ENCODE data around the gene PRKAG2.

The PRKAG2 gene

GRCh38 chr7:151630851-151631569 lies 245.9 kb downstream of the PRKAG2 start:
- DNase-seq: no peak

GRCh38 chr7:151630358-151630757 lies 246.6 kb downstream of the PRKAG2 start:
- no peak for DNase-seq

GRCh38 chr7:151629713-151630272 lies 247.1 kb downstream of the PRKAG2 start:
- no peak for DNase-seq

GRCh38 chr7:151628846-151629604 lies 247.9 kb downstream of the PRKAG2 start:
- DNase-seq: no peak

- peak; percentile 34 to 35 for DNase-seq
Observed at GRCh38 chr7:151626422-151627115, 250.3 kb downstream of the PRKAG2 start.

- DNase-seq: no peak
Observed at GRCh38 chr7:151625606-151626005, 251.3 kb downstream of the PRKAG2 start.

- DNase-seq: no peak
Observed at GRCh38 chr7:151624246-151624928, 252.5 kb downstream of the PRKAG2 start.

GRCh38 chr7:151623766-151624165 lies 253.1 kb downstream of the PRKAG2 start:
- DNase-seq: no peak

GRCh38 chr7:151621961-151622360 lies 255.0 kb downstream of the PRKAG2 start:
- no peak for DNase-seq

- no peak for DNase-seq
Observed at GRCh38 chr7:151616443-151617213, 260.3 kb downstream of the PRKAG2 start.

- DNase-seq: no peak
Observed at GRCh38 chr7:151615784-151616183, 261.1 kb downstream of the PRKAG2 start.

- no peak for DNase-seq
Observed at GRCh38 chr7:151615058-151615457, 261.9 kb downstream of the PRKAG2 start.

- DNase-seq: no peak
Observed at GRCh38 chr7:151614019-151614418, 262.9 kb downstream of the PRKAG2 start.

GRCh38 chr7:151611878-151612277 lies 265.0 kb downstream of the PRKAG2 start:
- DNase-seq: no peak

- DNase-seq: no peak
Observed at GRCh38 chr7:151611041-151611440, 265.9 kb downstream of the PRKAG2 start.

- no peak for DNase-seq
Observed at GRCh38 chr7:151608031-151608551, 268.8 kb downstream of the PRKAG2 start.

- DNase-seq: no peak
Observed at GRCh38 chr7:151607464-151607867, 269.4 kb downstream of the PRKAG2 start.

- DNase-seq: no peak
Observed at GRCh38 chr7:151603951-151604350, 273.0 kb downstream of the PRKAG2 start.

- DNase-seq: no peak
Observed at GRCh38 chr7:151601521-151602305, 275.2 kb downstream of the PRKAG2 start.

GRCh38 chr7:151600331-151600730 lies 276.6 kb downstream of the PRKAG2 start:
- no peak for DNase-seq

Data from activated T-cell treated with anti-CD3 and anti-CD28 coated beads, Interleukin-2, amount 50 U/mL, for 48 hours (primary cell).